HG03066 (cell line): ENCODE results near the gene WNK2.

ENCODE experiments used
- ATAC-seq: cut with Tn5 transposase; IDR thresholded peaks from one replicate; pipeline ENCODE4 v1.9.1; 2021; ENCODE audit warnings: low read depth; ENCODE audit not compliant: unreplicated experiment

Gene WNK2

DNA sequence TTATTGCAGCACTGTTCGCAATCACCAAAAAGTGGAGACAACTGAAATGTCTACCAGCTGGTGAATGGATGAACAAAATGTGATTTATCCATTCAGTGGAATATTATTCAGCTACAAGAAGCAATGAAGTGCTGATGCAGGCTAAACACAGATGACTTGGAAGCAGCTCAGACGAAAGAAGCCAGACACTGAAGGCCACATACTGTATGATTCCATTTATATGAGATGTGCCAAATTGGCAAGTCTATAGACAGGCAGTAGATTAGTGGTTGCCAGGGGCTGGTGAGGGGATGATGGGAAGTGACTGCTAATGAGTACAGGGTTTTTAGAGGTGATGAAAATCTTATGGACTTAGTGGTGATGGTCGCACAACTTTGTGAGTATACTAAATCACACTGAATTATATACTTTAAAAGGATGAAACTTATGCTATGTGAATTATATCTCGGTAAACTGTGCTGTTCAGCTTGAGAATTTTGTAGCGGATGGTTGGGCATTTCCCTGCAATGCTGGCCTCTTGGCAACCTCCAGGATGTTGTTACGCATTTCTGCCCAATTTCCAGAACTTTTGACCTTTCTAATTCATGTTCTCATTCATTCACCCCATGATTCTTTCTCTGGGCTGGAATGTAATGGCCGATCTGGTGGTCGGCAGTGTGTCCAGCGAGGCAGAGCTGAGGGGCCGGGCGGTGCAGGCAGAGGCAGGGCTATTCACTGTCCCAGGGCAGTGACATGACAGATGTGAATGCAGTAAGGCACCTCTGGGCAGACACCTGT, 22.0 kb upstream of the WNK2 start:
- no peak for ATAC-seq

DNA sequence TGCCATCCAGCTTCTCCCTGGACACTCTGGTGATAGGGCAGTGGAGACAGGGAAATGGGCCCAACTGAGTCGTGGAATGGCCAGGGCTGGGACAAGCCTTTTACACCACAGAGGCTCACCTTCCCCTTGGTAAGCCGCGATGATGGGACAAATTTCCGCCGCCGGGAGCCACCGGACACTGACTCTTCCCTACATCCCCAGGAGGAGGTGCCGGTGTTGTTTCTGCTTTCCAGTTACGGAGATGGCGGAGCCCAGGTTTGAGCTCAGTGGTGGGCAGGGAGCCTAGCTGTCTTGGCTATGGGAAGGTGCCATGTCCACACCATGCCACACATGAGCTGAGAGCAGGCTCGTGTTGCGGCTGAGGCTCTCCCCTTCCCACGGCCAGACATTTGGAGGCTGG, 19.9 kb upstream of the WNK2 start:
- no peak for ATAC-seq

DNA sequence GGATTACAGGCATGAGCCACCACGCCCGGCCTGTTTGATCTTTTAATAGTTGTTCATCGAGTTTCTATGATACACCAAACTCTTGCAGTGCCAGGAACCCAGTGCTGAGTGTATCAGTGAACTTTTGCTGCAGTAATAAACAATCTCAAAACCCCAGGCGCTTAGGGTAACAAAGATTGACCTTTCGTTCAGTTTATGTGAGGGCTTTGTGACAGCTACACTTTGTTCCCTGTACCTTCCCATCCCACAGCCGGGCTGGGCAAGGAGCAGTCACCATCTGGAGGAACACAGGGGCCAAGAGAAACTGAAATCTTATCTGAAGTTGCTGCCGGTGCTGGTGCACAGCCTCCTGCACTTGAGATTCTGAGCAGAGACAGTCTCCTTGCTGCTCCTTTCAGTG, 17.2 kb upstream of the WNK2 start:
- ATAC-seq, result no peak

DNA sequence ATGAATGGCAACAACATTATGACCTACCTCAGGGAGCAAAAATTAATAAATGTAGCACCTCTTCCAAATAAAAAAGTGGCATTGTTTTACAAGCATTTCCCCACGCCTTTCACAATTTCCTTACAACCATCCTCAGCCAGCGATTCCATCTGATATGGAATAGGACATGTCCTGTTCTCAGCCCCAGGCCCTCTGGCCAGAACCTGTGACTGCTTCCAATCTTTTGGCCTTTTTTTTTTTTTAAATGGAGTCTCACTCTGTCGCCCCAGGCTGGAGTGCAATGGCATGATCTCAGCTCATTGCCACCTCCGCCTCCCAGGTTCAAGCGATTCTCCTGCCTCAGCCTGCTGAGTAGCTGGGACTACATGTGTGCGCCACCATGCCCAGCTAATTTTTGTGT, 16.8 kb upstream of the WNK2 start:
- no peak for ATAC-seq

DNA sequence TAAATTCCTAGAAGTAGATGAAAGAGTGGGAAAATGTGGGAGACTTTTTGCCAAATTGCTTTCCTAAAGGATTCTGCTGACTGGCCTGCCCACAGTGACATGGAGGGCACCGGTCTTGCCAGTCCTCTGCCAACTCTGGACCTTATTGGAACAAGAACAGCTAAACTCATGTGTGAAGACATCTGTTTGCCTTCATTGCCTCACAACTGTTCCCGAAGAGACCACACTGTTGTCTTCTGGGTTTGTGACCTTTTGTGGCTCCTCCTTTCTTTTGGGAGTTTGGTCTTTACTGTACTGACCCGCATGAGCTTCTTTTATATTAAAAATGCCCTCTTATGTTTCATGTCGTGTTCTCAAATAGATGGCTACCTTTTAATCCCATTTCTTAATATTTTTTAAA, 16.1 kb upstream of the WNK2 start:
- no peak for ATAC-seq

DNA sequence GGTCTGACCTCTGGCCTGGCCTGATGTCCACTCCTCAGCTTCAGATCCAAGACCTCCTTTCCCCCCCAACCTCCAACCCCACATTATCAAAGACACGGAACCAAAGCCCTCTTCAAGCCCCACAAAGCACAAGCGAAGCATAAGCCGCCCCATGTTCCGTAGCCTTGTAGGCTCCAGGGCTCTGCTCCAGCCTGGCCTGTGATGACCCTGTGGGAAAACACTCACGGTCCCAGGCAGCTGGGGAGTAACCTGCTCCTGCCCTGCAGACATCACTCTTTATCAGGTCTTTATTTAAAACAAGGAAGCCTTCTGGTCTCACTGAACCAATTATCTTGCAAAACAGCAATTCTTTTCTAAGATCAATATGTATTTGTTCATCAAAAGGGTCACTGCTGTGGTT, 15.4 kb upstream of the WNK2 start:
- no peak for ATAC-seq

DNA sequence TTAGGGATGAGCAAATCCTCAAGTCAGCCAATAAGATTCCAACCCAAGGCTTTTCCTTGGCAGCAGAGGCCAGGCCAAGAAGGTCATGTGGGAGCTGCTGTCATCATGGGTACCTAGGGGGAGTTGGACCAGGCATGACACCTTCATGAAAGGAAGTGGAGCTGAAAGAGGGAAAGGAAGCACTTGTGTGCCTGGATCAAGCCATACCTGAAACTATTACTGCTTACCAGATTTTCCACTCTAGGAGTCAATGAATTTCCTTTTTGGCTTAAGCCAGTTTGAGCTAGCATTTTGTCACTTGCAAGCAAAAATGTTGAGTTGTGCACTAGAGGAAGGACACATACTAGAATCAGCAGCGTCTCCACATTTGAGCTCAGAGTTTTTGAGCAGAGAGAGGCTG, 14.5 kb upstream of the WNK2 start:
- ATAC-seq, result no peak

DNA sequence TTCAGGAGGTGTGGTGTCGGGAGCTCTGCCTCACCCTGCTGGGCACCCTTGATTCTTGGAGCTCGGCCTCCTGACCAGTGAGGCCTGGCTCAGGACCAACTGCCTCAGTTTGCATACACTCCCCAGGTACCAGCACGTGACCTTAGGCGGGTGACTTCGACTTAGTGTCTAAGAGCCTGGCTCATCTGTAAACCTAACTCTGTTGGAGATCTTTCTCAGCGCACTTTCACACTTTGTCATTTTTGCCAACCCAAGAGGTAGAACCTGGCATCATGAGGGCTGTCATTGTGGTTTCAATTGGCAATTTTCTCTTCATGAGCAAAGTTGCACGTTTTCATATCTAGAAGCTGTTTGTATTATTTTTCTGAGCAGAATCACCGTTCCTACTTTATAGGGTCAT, 13.4 kb upstream of the WNK2 start:
- no peak for ATAC-seq

DNA sequence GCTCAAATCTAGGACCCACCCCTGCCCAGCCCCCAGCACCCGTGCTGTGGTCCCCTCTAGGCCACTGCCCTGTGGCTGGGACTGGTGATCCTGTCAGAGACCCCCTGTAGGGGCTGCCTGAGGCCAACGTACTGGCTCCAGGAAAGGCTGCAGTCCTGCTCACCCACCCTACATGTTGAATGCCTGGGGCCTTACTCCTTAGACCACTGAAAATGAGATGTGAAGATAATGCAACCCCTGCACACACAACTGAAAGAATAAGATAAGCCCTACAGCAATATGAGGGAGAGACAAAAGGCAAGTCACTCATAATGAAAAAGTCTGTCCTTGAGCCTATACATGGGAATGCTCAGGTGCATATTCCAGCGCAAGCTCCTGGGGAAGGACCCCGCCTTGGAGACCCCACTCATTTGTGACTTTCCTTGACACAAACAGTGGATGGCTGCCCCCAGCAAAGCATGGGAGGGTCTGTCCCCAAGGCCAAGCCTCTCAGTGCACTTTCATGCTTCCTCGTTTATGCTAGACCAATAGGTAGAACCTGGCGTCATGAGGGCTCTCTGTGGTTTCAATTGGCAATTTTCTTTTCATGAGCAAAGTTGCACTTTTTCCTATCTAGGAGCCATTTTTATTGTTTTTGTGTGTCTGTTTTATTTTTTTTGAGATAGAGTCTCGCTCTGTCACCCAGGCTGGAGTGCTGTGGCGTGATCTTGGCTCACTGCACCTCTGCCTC, 12.5 kb upstream of the WNK2 start:
- ATAC-seq, result no peak

DNA sequence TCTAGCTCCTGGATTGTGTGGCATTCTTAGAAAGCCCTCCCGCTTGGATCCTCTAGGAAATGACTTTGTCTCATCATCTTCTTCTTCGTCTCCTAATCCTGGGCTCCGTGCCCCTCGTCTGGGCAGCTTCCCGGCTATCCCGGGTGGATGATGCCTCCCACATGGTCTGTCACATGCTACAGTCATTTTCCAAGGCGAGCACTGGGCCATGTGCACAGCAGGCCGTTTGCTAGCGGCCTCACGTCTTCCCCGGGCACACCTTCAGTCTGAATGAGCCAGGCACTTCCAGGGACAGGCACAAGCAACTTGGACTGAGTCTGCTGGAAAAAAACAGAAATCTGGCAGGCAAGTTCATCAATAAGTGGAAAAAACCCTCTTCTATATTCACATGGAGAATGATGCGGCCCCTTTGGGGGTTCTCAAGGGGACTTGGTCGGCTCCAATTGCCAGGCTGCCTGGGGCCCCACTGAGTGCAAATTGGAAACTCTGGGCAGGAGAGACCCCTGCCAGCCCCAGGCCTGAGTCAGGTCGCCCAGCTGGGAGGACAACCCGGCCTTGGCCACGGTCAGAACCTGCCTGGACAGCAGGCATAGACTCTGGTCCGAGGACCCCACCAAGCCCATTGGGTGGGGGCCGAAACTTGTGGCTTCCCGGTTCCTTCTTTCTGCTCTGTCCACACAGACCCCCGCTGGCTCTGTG, 11.1 kb upstream of the WNK2 start:
- ATAC-seq, result no peak

DNA sequence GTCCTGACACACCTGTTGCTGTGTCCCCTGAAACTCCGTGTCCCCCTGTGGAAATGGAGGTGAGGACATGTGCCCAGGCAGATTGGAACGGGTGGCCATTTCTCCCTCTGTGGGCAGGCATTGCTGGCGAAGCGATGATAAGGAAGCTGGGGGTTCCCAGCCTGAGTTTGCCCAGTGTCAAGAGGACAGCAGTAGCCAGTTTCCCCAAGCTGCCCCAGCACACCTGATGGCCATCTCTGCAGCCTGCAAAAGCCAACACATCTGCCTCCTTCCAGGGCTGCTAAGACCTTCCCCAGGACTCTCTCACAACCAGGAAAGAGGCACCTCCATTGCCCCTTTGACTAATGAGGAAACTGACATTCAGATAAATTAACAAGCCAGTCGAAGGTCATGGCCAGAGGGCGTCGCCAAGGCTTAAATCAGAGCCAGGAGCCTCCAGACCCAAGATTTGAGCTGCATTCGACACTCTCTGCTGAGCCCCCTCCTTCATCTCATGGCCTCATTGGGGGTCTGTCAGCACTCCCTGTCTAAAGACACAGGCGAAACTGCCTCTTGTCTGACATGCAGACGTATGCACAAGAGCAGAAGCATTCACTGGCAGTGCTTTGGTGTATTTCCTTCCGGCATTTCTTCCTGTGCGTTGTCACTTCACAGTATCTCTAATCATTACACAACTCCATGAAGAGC, 10.4 kb upstream of the WNK2 start:
- ATAC-seq, result no peak

DNA sequence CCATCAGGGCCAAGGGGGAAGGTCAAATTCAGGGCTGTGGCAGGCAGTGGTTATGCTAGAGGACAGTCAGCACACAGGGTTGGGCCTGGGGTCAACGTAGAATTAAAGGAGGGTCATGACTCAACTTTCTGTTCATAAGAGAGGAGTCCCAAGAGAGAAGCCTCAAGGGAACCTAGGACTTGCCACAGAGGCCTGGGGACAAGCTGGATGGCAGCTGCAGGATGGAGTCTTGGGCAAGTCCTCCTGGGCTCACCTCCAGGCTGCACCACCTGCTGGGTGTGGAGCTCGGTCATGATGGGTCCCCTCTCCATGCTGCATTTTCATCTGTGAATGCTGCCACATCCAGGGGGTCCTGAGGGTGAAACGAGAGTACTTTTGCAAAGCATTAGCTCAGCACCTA, 9.0 kb upstream of the WNK2 start:
- ATAC-seq, result no peak

DNA sequence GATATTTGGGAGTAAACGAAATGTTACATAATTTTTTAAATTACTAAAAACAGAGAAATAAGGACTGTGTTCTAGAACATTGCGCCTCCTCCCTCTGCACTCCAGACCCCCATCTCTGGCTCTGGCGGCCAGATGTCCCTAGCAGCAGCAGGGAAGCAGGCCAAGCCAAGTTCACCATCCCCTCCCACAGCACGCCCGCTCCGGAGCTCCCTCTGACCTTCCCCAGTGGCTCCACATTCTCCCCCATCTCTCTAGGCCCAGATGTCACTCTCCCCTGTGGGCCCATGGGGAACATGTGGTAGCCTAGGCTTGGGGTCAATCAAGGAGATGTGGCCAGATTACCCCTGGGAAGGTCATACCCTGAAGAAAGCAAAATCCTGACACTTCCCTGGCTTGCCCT, 6.3 kb upstream of the WNK2 start:
- no peak for ATAC-seq

DNA sequence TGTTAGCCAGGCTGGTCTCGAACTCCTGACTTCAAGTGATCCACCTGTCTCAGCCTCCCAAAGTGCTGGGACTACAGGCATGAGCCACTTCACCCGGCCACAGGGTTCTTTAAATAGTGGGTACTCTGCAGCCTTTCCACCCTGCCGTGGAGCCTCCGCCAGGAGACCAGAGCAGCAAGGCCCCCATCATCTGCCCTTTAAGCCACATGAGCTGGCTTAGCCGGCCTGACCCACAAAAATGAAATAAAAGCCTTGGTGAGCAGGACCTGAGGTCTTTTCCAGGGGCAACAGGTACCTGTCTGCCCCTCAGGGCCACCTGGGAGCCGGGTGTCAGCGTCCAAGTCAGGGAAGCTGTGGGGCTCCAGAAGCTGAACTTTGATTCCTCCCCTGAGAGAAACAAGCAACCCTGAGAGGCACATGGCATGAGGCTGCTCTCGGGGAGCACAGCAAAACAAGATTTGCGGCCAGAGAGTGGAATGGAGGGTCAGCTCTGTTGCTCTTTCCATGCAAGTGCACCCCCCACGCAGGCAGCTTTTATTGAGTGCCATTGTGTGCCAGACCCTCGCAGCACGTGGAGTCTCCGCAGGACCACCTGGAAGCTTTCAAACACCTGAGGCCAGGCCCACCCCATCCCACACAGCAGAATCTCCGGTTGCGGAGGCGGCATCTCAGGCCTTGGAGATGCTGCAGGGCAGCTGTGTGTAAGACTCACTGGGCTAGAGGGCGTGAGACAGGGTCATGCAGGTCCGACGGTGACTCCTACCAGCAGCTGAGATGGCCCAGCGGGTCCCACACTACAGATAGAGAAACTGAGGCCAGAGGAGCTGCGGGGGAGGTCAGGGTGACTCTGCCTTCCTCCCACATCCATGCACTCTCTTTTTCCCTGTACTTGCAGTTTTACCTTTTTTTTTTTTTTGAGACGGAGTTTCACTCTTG, 4.8 kb upstream of the WNK2 start:
- ATAC-seq, result no peak

DNA sequence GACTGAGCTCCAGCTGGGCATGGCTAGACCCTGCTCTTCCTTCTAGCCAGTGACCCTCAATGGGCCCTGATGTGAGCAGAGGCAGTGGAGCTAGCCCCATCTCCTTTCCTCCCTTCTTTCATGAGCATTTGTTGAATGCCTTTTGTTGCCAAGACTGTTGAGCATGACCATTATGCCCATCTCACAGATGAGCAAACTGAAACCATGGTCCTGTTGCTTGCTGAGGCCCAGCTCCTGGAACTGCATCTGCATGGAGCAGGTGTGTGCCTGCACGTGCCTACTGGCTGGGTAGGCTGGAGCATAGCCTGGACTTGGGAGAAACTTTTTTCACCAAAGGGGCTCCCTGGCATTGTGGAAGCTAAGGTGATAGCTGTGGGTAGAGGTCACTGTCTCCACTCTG, 3.0 kb upstream of the WNK2 start:
- ATAC-seq, result no peak

DNA sequence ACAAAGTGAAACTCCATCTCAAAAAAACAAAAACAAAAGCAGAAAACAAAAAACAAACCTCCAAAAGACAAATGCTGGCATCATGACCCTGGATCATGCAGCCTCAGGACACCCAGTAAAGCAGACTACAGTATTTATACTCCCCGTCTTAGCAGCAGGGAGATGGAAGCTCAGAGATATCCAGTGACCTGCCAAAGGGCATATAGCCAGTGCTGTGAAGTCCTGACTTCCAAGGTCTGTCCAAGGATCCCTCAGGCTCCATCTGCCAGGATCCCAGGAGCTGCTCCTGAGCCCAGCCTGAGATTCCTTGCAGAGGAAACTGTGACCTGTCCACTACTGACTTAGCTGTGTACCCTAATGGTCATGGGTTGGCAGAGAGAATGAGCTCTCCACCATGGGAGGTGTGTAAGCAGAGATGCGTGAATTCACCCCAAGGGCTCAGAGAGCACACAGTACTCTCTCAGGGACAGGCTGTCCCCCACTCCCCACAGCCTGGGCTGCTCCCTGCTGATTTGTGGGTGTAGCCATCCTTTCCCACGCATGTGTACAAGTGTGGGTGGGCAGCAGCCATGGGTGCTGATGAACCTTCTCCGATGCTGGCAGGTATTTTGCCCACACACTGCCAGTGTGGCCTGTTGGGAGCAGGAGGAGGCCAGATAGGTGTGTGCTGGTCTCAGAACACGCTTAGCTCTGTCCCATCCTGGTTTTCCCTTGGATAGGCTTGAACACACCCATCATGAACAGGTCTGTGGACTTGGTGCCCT, 2.1 kb upstream of the WNK2 start:
- no peak for ATAC-seq

DNA sequence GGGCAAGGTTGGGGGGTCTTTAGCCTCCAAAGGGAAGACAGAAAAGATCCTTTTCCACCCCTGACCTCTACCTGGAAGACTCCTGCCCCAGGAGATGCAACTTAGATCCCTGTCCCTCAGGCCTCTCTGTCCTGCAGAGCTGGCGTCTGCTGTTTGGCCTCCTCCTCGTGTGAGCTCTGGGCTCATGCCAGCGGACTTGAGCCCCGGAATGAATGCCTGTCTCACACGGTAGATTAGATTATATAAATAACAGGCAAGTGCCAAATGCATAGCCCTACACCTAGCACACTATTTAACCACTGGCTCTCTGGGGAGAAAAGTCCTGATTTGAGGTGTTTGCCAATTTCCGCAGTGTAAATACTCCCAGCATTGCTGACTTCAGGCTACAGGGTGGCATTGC, 1.4 kb upstream of the WNK2 start:
- no peak for ATAC-seq

DNA sequence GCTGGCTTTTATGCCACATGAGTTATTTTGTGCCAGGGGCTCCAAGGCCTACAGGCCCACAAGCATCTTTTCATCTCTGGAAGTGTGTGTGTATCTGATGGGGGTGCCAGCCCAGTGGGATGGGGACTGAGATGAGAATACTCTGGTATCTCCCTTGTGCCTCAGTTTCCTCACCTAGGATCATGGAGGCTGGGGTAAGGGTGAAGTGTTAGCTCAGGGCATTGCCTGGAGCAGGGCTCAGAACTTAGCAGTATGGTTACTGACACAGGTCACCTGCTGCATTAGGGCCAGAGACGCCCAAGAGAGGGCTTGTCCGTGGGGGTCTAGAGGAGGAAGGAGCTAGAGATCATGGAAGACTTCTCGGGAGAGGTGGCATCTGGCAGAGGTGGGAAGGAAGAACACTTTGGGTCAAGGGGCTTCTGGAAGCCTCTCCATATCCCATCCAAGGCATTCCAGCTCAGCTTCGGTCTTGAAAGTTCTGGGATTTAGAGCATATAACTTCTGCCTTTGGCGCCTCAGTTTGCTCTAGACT, 742 bp upstream of the WNK2 start:
- ATAC-seq, result no peak
